Thoracic aorta (tissue), 2 donors: Measurements from ENCODE around the gene CDHR5. TPM values are rescaled to one million over a fixed set of nuclear protein-coding genes. Genes with fewer than 3 reads are reported as not detected.

ENCODE experiments used
- ATAC-seq: fragments of 150-250 bp; one replicate; pipeline ENCODE4 v1.8.0; 2017; ENCODE audit warnings: low read depth; ENCODE audit not compliant: insufficient number of reproducible peaks, low FRiP score
- DNase-seq: peaks from one replicate; pipeline ENCODE4 v3.0.0-alpha.2; 2020; ENCODE audit warnings: low spot score
- H3K27ac ChIP-seq, 2 donors: fragments of 200-600 bp; sonication (generic); 1 replicate in 1 of 2; 2 replicates in 1 of 2; pipeline ENCODE4 v1.5.1; 2016; ENCODE audit warnings: mild to moderate bottlenecking in 2 of 2, moderate library complexity in 2 of 2
- H3K27me3 ChIP-seq: fragments of 200-600 bp; sonication (generic); replicated peaks from 2 replicates; pipeline ENCODE4 v1.6.0; 2016; ENCODE audit warnings: mild to moderate bottlenecking; ENCODE audit not compliant: insufficient read depth
- H3K36me3 ChIP-seq: fragments of 200-600 bp; sonication (generic); one replicate; pipeline ENCODE4 v1.5.1; 2016
- H3K4me1 ChIP-seq, 2 donors: fragments of 200-600 bp; sonication (generic); 1 replicate in 1 of 2; 2 replicates in 1 of 2; pipeline versions ENCODE4 v1.5.1 to v1.6.0; 2016; ENCODE audit warnings: low read depth in 2 of 2, mild to moderate bottlenecking in 1 of 2; ENCODE audit not compliant: control insufficient read depth in 1 of 2
- H3K4me3 ChIP-seq: fragments of 200-600 bp; sonication (generic); 2 replicates; pipeline ENCODE4 v1.5.1; 2016; ENCODE audit warnings: mild to moderate bottlenecking
- H3K9me3 ChIP-seq: fragments of 200-600 bp; sonication (generic); 2 replicates; pipeline ENCODE4 v1.5.1; 2016
- total RNA-seq, 2 donors: library from RNA; depleted of rRNA; stranded (reverse); fragments of >200 nt; gene quantifications; one replicate each; pipeline versions ENCODE4 v1.1.0 to v1.2.3, GENCODE V29; 2016
- TF ChIP-seq, protein P1 (sequence below): fragments of 200-600 bp; sonication (generic); IDR thresholded peaks from one replicate; pipeline ENCODE4 v1.5.1; 2019; ENCODE audit warnings: antibody characterized with exemption

The CDHR5 gene
- total RNA-seq, 2 donors from 2014 or later, result not detected

DNA sequence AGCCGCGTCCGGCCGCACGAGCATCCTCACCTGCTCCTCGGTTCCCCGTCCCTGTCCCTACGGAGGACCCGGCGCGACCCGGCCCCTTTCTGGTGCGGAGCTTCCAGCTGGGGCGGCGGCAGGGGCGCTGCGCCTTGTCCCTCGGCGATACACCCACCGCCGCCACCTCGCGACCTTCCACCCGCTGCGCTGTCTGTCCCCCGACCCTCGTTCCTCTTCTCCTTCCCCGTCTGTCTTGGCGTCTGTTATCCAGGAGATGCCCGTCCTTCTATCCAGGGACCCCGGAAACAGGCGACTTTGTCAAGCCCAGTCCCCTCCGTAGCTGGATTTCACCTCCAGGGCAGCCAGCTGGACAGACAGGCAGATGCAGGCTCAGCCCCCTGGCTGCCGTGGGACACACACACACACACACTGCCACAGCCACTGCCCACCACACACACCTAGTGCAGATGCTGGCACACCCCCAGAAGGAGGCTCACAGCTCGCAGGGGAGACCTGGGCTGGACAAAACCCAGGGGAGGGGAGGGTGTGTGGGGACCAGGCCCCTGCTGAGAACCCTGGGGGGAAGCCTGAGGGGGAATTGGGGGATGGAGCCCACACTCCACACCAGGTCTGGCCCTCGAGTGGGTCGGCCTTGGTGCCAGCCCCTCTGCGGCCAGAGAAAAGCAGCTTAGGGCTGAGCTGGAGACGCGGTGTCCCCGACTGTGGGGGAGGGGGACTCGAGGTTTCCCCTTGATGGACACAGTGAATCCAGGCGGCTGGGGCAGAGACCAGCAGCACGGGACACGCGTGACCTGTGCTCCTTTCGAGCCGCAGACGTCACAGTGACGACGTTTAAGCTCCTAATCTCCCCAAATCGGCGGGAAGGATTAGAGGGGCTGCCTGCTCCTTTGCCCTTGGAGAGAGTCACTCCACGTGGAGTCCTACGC, 13.1 kb upstream of the CDHR5 start:
- Histone ChIP-seq H3K4me3 (peak overlapping the region; percentile 54), H3K4me1 (peaks cover 4 to 15% of the 10 kb centered on the region in 2 donors), H3K36me3 (peaks cover 11% of the 10 kb centered on the region), H3K27ac (no peak overlapping the region), H3K27me3 (no peaks in the 10 kb centered on the region), H3K9me3 (no peaks in the 10 kb centered on the region)
- ATAC-seq, result no peak
- DNase-seq, result no peak
- TF ChIP-seq, protein P1, sequence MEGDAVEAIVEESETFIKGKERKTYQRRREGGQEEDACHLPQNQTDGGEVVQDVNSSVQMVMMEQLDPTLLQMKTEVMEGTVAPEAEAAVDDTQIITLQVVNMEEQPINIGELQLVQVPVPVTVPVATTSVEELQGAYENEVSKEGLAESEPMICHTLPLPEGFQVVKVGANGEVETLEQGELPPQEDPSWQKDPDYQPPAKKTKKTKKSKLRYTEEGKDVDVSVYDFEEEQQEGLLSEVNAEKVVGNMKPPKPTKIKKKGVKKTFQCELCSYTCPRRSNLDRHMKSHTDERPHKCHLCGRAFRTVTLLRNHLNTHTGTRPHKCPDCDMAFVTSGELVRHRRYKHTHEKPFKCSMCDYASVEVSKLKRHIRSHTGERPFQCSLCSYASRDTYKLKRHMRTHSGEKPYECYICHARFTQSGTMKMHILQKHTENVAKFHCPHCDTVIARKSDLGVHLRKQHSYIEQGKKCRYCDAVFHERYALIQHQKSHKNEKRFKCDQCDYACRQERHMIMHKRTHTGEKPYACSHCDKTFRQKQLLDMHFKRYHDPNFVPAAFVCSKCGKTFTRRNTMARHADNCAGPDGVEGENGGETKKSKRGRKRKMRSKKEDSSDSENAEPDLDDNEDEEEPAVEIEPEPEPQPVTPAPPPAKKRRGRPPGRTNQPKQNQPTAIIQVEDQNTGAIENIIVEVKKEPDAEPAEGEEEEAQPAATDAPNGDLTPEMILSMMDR, result no peak

DNA sequence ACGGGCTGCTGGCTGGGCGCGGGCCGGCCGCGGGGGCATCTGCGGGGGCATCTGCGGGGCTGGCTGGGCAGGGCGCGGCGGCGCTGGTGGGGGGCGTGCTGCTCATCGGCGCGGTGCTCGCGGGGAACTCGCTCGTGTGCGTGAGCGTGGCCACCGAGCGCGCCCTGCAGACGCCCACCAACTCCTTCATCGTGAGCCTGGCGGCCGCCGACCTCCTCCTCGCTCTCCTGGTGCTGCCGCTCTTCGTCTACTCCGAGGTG, 12.5 kb upstream of the CDHR5 start:
- ATAC-seq, result no peak
- Histone ChIP-seq H3K27me3 (no peaks in the 10 kb centered on the region), H3K36me3 (peaks cover 9% of the 10 kb centered on the region), H3K4me3 (peak overlapping the region; percentile 54), H3K9me3 (no peaks in the 10 kb centered on the region), H3K4me1 (peaks cover 4 to 15% of the 10 kb centered on the region in 2 donors), H3K27ac (no peak overlapping the region)
- TF ChIP-seq, protein P1, result no peak
- DNase-seq, result no peak

DNA sequence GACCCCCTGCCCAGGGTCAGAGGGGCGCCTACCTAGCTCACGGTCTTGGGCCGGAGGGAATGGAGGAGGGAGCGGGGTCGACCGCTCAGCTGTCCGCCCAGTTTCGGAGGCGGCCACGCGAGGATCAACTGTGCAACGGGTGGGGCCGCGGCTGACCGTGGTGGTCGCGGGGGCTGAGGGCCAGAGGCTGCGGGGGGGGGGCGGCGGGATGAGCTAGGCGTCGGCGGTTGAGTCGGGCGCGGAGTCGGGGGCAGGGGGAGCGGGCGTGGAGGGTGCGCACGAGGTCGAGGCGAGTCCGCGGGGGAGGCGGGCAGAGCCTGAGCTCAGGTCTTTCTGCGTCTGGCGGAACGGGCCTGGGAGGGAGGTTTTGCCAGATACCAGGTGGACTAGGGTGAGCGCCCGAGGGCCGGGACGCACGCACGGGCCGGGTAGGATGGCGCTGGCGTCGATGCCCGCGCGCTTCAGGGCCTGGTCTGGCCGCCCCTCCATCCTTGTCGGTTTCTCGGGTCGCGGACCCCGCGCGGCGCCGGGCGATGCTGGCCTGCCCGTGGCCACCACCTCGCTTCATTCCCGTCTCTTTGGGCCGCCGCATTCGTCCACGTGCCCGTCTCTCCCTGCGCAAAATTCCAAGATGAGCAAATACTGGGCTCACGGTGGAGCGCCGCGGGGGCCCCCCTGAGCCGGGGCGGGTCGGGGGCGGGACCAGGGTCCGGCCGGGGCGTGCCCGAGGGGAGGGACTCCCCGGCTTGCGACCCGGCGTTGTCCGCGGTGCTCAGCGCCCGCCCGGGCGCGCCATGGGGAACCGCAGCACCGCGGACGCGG, 12.0 kb upstream of the CDHR5 start, which contains the start of gene DRD4:
Gene DRD4, plus strand, starts transcription at position 759 of the 822 bp plus-strand sequence. Its CDS starts 36 bp downstream, at position 795.
- no peak within 1 kb of the TSS for H3K27ac ChIP-seq
- ATAC-seq (no peak), DNase-seq (no peak)
- TF ChIP-seq, protein P1, result no peak
- H3K4me3 ChIP-seq, result peak within 1 kb of the TSS; percentile 54
- peaks cover 3% of the 10 kb centered on the region for H3K36me3 ChIP-seq
- H3K4me1 ChIP-seq, result peaks cover 4 to 15% of the 10 kb centered on the region in 2 donors
- no peaks in the 10 kb centered on the region for H3K9me3 ChIP-seq
- H3K27me3 ChIP-seq, result no peaks in the 10 kb centered on the region

DNA sequence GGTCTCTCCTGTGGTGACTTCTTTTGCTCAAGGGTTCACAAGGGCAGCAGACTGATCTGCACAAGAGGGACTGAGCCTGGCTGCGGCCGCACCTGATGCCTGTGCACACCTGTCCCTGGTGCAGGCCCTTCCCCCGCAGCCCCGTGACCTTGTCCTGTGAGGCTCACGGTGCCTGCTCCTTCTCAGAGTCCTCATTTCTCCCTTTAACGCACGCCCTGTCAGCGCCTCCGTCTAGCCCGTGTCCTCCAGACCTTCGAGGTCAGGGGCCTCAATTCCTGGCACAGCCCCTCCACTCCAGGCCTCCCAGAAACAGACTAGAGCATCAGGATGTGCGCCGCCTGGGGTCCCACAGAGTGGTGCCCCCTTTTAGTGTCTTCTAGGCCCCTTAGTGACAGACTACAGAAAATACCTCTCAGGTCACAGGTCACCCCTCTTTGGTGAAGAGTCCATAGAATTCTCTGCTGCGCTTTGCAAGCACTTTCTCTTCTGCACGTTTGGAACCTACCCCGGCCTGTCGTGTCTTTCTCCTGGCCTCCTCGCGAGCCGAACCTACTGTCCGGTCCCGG, 11.3 kb upstream of the CDHR5 start:
- DNase-seq (no peak), ATAC-seq (no peak)
- peaks cover 3% of the 10 kb centered on the region for H3K36me3 ChIP-seq
- H3K4me1 ChIP-seq, result peaks cover 4 to 15% of the 10 kb centered on the region in 2 donors
- H3K9me3 ChIP-seq, result no peaks in the 10 kb centered on the region
- TF ChIP-seq, protein P1, result no peak
- H3K27ac ChIP-seq, result no peak overlapping the region
- H3K27me3 ChIP-seq, result no peaks in the 10 kb centered on the region
- H3K4me3 ChIP-seq, result no peak overlapping the region

DNA sequence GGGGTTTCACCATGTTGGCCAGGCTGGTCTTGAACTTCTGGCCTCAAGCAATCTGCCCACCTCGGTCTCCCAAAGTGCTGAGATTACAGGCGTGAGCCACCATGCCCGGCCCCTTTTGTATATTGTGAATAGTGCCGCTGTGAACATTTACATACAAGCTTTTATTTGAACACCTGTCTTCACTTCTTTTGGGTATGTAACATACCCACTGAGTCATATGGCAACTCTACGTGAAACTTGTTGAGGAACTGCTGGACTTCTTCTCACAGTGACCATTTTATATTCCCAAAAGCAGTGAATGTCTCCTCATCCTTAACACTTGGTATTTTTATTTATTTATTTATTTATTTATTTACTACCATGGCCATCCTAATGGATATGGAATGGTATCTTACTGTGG, 6.1 kb upstream of the CDHR5 start:
- H3K4me1 ChIP-seq, result peaks cover 0 to 13% of the 10 kb centered on the region in 2 donors
- no peak overlapping the region for H3K4me3 ChIP-seq
- no peaks in the 10 kb centered on the region for H3K36me3 ChIP-seq
- no peak for DNase-seq
- H3K27ac ChIP-seq, result no peak overlapping the region
- H3K9me3 ChIP-seq, result no peaks in the 10 kb centered on the region
- H3K27me3 ChIP-seq, result no peaks in the 10 kb centered on the region
- ATAC-seq, result no peak
- TF ChIP-seq, protein P1, result no peak
